Left ventricle myocardium inferior (tissue), 1 donor: ENCODE data around the gene ANGPTL8. TPM values are rescaled to one million over a fixed set of nuclear protein-coding genes. Genes with fewer than 3 reads are reported as not detected.
A peak's percentile ranks its signal among the peaks of the same experiment; 100 is the strongest.

ENCODE experiments used
- DNase-seq: peaks from one replicate; pipeline ENCODE4 v3.0.0-alpha.2; 2020
- H3K27ac ChIP-seq: fragments of 200-600 bp; replicated peaks from 2 replicates; pipeline ENCODE4 v1.8.0; 2021
- H3K27me3 ChIP-seq: fragments of 200-600 bp; 2 replicates; pipeline ENCODE4 v1.8.0; 2021; ENCODE audit warnings: low read depth
- H3K36me3 ChIP-seq: fragments of 200-600 bp; 2 replicates; pipeline ENCODE4 v1.8.0; 2021
- H3K4me1 ChIP-seq: fragments of 200-600 bp; 2 replicates; pipeline ENCODE4 v1.8.0; 2021
- H3K4me3 ChIP-seq: fragments of 200-600 bp; 2 replicates; pipeline ENCODE4 v1.8.0; 2021; ENCODE audit warnings: mild to moderate bottlenecking, moderate library complexity
- H3K9me3 ChIP-seq: fragments of 200-600 bp; replicated peaks from 2 replicates; pipeline ENCODE4 v1.8.0; 2021
- intact Hi-C: fragments of 100-400 bp; cut with micrococcal nuclease; formaldehyde crosslinking; loops from one replicate; pipeline ENCODE4 v1.11.0; 2022
- total RNA-seq: library from RNA; stranded (reverse); fragmentation: NEBNext Ultra II Directional; extraction: Animal tissue kit (Norgen Biotek cat#: 25700); gene quantifications from one replicate; pipeline ENCODE4 v1.2.1, GENCODE V29; 2021
- TF ChIP-seq, protein P1 (sequence below): fragments of 200-600 bp; IDR thresholded peaks from 2 replicates; pipeline ENCODE4 v1.8.0; 2021; ENCODE audit warnings: antibody characterized with exemption, mild to moderate bottlenecking, borderline replicate concordance
- donor health status: DM: no; HTN: yes; CAD: no; lungs with severe emphysema.

Gene ANGPTL8
- total RNA-seq, 1 donor from 2014 or later, result not detected

DNA sequence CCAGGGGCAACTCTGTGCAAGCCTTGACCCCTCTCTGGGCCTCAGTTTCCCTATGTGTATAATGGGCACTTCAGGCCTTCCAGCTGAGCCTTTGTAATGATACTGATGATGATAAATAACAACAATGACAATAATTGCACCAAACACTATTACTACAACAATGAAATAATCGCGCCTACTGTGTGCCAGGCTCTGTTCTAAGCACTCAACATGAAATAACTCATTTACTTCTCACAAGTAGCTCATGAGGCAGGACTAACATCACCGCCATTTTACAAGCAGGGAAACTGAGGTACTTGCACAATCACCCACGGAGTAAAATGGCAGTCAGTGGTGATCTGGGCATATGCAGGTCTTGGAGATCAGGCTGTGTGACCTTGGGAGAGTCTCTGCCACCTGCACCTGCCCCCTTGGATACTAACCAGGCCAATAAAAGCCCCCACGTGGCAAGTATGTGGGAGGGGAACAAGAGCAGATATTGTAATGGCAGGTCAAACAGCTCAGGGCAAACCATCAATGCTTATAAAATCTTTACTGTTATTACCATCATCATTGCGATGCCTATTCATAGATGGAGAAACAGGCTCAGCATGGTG lies 540 bp upstream of the ANGPTL8 start:
- Histone ChIP-seq H3K27me3 (no peaks in the 10 kb centered on the region), H3K27ac (no peak overlapping the region), H3K36me3 (peaks cover 89% of the 10 kb centered on the region), H3K4me3 (no peak overlapping the region), H3K9me3 (peaks cover 13% of the 10 kb centered on the region), H3K4me1 (peaks cover 5% of the 10 kb centered on the region)
- TF ChIP-seq, protein P1, sequence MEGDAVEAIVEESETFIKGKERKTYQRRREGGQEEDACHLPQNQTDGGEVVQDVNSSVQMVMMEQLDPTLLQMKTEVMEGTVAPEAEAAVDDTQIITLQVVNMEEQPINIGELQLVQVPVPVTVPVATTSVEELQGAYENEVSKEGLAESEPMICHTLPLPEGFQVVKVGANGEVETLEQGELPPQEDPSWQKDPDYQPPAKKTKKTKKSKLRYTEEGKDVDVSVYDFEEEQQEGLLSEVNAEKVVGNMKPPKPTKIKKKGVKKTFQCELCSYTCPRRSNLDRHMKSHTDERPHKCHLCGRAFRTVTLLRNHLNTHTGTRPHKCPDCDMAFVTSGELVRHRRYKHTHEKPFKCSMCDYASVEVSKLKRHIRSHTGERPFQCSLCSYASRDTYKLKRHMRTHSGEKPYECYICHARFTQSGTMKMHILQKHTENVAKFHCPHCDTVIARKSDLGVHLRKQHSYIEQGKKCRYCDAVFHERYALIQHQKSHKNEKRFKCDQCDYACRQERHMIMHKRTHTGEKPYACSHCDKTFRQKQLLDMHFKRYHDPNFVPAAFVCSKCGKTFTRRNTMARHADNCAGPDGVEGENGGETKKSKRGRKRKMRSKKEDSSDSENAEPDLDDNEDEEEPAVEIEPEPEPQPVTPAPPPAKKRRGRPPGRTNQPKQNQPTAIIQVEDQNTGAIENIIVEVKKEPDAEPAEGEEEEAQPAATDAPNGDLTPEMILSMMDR, result no peak
- intact Hi-C loops, result no loop called here
- DNase-seq, result no peak

DNA sequence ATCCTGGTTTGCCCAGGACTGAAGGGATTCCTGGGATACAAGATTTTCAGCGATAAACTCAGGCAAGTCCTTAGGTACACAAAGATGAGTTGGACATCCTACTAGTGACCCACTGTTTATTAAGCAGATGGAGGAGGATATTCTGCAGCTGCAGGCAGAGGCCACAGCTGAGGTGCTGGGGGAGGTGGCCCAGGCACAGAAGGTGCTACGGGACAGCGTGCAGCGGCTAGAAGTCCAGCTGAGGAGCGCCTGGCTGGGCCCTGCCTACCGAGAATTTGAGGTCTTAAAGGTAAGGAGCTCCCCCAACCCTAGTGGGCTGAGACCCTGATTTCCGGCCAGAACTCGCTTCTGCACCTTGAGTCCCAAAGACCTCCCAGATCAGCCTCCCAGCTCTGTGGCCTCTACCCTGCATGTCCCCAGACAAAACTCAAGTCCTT lies 607 bp downstream of the ANGPTL8 start:
- peaks cover 14% of the 10 kb centered on the region for H3K4me1 ChIP-seq
- H3K4me3 ChIP-seq, result no peak overlapping the region
- intact Hi-C loops, result no loop called here
- no peak overlapping the region for H3K27ac ChIP-seq
- peaks cover 77% of the 10 kb centered on the region for H3K36me3 ChIP-seq
- no peak for DNase-seq
- TF ChIP-seq, protein P1, result no peak
- peaks cover 13% of the 10 kb centered on the region for H3K9me3 ChIP-seq
- H3K27me3 ChIP-seq, result no peaks in the 10 kb centered on the region

DNA sequence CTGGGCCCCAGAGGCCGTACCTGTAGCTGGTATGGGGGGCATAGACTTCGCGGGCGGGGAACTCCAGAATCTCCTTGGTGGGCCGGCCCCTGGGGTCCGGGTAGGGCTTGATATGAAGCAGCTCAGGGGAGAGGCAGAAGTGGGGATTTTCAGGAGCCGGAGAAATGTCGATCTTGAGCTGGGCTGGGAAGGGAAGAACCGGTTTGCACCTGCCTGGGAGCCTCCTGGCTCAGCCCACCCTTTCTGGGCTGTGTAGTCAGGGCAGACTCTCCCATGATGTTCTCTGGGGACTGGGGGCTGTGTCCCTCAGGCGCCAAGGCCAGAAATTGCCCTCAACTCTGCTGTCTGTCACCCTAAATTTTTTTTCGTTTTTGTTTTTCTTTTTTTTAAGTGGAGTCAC lies 2.6 kb downstream of the ANGPTL8 start:
- H3K9me3 ChIP-seq, result peaks cover 13% of the 10 kb centered on the region
- H3K27ac ChIP-seq, result no peak overlapping the region
- no peak overlapping the region for H3K4me3 ChIP-seq
- peaks cover 32% of the 10 kb centered on the region for H3K4me1 ChIP-seq
- H3K36me3 ChIP-seq, result peaks cover 72% of the 10 kb centered on the region
- intact Hi-C loops, result no loop called here
- TF ChIP-seq, protein P1, result no peak
- no peak for DNase-seq
- H3K27me3 ChIP-seq, result no peaks in the 10 kb centered on the region

DNA sequence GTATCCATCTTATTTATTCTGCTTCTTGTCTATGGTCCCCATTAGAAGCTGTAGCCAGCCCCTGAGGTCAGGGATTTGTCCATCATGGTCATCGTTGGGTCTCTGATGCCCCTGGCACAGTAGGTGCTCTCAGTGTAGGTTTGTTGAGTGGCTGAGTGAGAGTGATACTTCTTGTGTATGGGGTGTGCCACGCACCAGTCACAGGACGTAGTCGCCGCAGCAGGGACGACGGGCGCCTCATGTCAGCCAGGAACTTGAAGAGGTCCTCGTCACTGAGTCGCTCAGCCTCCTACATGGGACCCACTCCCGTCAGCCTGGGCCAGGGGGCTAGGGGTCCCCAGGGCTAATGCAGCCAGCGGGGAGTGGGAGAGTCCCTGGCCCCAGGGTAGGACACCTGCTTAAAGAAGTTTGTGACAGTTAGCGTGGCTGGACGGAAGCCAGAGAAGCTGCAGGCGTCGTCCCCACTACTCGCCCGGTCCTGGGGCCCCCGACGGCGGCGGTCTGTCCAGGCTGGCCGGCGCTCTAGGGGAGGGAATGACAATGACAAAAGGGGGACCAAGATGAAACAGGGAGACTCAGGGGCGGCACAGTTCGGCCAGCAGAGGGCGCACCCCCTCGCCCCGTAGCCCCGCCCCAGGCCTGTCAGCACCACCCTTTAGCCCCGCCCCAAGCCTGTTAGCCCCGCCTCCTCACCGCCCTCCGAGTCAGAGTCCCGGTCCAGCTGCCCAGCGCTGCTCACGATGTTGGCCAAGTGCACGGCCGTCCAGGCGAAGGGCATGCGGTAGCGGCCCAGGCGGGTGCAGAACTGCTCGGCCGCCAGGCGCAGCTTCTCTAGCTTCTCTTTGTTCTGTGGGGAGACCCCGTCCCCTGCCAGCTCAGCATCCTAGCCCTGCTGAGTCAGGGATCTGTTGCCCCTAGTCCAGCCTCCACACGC lies 3.7 kb downstream of the ANGPTL8 start:
- H3K27ac ChIP-seq, result peak overlapping the region; percentile 81
- peaks cover 66% of the 10 kb centered on the region for H3K36me3 ChIP-seq
- no peaks in the 10 kb centered on the region for H3K27me3 ChIP-seq
- peak; percentile 94 for DNase-seq
- H3K4me3 ChIP-seq, result peak overlapping the region; percentile 22
- peaks cover 13% of the 10 kb centered on the region for H3K9me3 ChIP-seq
- intact Hi-C loops, result no loop called here
- TF ChIP-seq, protein P1, result peak; percentile 90
- peaks cover 42% of the 10 kb centered on the region for H3K4me1 ChIP-seq

DNA sequence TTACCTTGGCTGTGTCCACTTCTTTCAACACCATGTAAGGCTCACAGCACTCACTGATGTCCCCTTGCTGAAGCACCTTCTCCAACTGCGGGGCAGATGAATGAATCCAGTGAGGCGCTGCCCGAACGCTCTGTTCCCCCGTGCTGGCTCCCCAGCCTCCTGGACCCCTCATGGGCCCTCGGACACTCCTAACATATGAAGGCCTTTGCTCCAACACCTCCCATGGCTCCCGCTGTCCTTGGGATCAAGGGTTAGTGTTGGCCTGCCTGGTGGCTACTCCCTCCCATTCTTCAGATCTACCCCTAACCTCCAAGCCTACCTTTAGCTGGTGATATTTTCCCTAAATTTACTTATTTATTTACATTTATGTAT lies 4.4 kb downstream of the ANGPTL8 start:
- TF ChIP-seq, protein P1, result no peak
- peak overlapping the region; percentile 81 for H3K27ac ChIP-seq
- intact Hi-C loops, result no loop called here
- no peak for DNase-seq
- H3K9me3 ChIP-seq, result peaks cover 10% of the 10 kb centered on the region
- peaks cover 49% of the 10 kb centered on the region for H3K4me1 ChIP-seq
- peaks cover 66% of the 10 kb centered on the region for H3K36me3 ChIP-seq
- H3K27me3 ChIP-seq, result no peaks in the 10 kb centered on the region
- peak overlapping the region; percentile 22 for H3K4me3 ChIP-seq
